Lung (tissue), 12 donors: Measurements from ENCODE around the gene GPS2. TPM values are rescaled to one million over a fixed set of nuclear protein-coding genes. Genes with fewer than 3 reads are reported as not detected.

Source experiments
- ATAC-seq: fragments of 200-7000 bp; cut with Tn5 transposase; one replicate; pipeline ENCODE4 v1.9.1; 2020; ENCODE audit warnings: moderate number of reproducible peaks; ENCODE audit not compliant: insufficient read depth, low FRiP score
- DNase-seq, 3 donors: peaks; one replicate each; pipeline ENCODE4 v3.0.0-alpha.2; 2013 to 2017
- H3K27ac ChIP-seq, 2 donors: one replicate each; pipeline ENCODE4 v1.5.1; 2013; ENCODE audit warnings: mild to moderate bottlenecking in 2 of 2, moderate library complexity in 2 of 2, control low read depth in 1 of 2, inconsistent platforms in 1 of 2, low read depth in 1 of 2, low read length in 1 of 2
- H3K27me3 ChIP-seq, 3 donors: one replicate each; pipeline ENCODE4 v1.5.1; 2013; ENCODE audit warnings: low read length in 2 of 3; ENCODE audit not compliant: control insufficient read depth in 3 of 3, insufficient read depth in 3 of 3
- H3K36me3 ChIP-seq, 4 donors: one replicate each; pipeline ENCODE4 v1.5.1; 2013; ENCODE audit warnings: low read length in 4 of 4, mild to moderate bottlenecking in 1 of 4, moderate library complexity in 1 of 4; ENCODE audit not compliant: control insufficient read depth in 4 of 4, insufficient read depth in 4 of 4
- H3K4me1 ChIP-seq, 5 donors: one replicate each; pipeline ENCODE4 v1.5.1; 2013; ENCODE audit warnings: low read length in 5 of 5, mild to moderate bottlenecking in 2 of 5, moderate library complexity in 1 of 5; ENCODE audit not compliant: control insufficient read depth in 5 of 5, insufficient read depth in 5 of 5
- H3K4me3 ChIP-seq: one replicate; pipeline ENCODE4 v1.5.1; 2013; ENCODE audit warnings: mild to moderate bottlenecking, control low read depth, moderate library complexity
- H3K9ac ChIP-seq, 2 donors: one replicate each; pipeline ENCODE4 v1.5.1; 2013; ENCODE audit warnings: low read length in 2 of 2, control low read depth in 1 of 2; ENCODE audit not compliant: insufficient read depth in 1 of 2
- H3K9me3 ChIP-seq, 4 donors: one replicate each; pipeline ENCODE4 v1.5.1; 2013; ENCODE audit warnings: low read length in 3 of 4, mild to moderate bottlenecking in 1 of 4, moderate library complexity in 1 of 4; ENCODE audit not compliant: control insufficient read depth in 4 of 4, insufficient read depth in 3 of 4
- CTCF ChIP-seq: IDR thresholded peaks from 2 replicates; pipeline ENCODE4 v1.5.1; 2012; ENCODE audit warnings: mild to moderate bottlenecking; ENCODE audit errors: control extremely low read depth, extremely low read depth
- WGBS, 2 donors: extraction: QIAGEN DNeasy Blood & Tissue Kit; methylation state at CpG; one replicate each; pipeline ENCODE4 v1.1.7; 2013; 5-methylcytosine and 5-hydroxymethylcytosine counted together
- polyA plus RNA-seq, 2 donors: library from polyadenylated mRNA; stranded (reverse); fragments of 200-250 nt; gene quantifications; one replicate each; pipeline ENCODE4 v1.2.1, GENCODE V29; 2013
- total RNA-seq, 2 donors: library from RNA; depleted of rRNA in 1 of 2; stranded (reverse); fragments of >200 nt in 1 of 2; gene quantifications; one replicate each; pipeline ENCODE4 v1.2.1, GENCODE V29; 2014 to 2021
- donor health status: control.
- donor health status: control.
- donor health status: Bipolar disorder and iron deficiency.
- donor health status: healthy.
- donor health status: DM: yes; HTN: yes; CAD: no.

The GPS2 gene
- total and polyA plus RNA-seq, 4 donors = 23.8 to 71.6 (median 62.8) TPM

- ATAC-seq (no peak), DNase-seq (no peak)
- Histone ChIP-seq H3K36me3 (no peaks in the 10 kb centered on the region), H3K27ac (no peak overlapping the region), H3K9me3 (no peaks in the 10 kb centered on the region), H3K4me1 (peaks cover 2 to 14% (median 11%) of the 10 kb centered on the region in 5 donors), H3K4me3 (no peak overlapping the region), H3K27me3 (peaks cover 0 to 37% (median 24%) of the 10 kb centered on the region in 3 donors), H3K9ac (no peak overlapping the region)
- WGBS, 2 donors = 85% methylated on average over 11 of the region's 11 CpGs
- TF ChIP-seq CTCF = no peak
These were observed 22.0 kb downstream of the GPS2 start for GRCh38 chr17:7293159-7293558.

- WGBS, 2 donors = 39 to 43% methylated on average over 6 of the region's 6 CpGs
- no peak for TF ChIP-seq CTCF
- H3K27ac ChIP-seq = no peak overlapping the region
These were observed 22.4 kb downstream of the GPS2 start for GRCh38 chr17:7292729-7293128.

GRCh38 chr17:7292194-7292593, 23.0 kb downstream of the GPS2 start:
- Histone ChIP-seq H3K4me1 (peaks cover 2 to 14% (median 11%) of the 10 kb centered on the region in 5 donors), H3K36me3 (no peaks in the 10 kb centered on the region), H3K9me3 (no peaks in the 10 kb centered on the region), H3K4me3 (no peak overlapping the region), H3K27me3 (peaks cover 0 to 37% (median 24%) of the 10 kb centered on the region in 3 donors), H3K27ac (no peak overlapping the region), H3K9ac (no peak overlapping the region)
- TF ChIP-seq CTCF = no peak
- no peak for DNase-seq
- ATAC-seq = no peak
- WGBS, 2 donors = 73 to 78% methylated on average over 2 of the region's 2 CpGs

More at GRCh38 chr17:7292729-7293128, 22.4 kb downstream of the GPS2 start:
- peaks cover 2 to 14% (median 11%) of the 10 kb centered on the region in 5 donors for H3K4me1 ChIP-seq
- H3K36me3 ChIP-seq = no peaks in the 10 kb centered on the region
- H3K9me3 ChIP-seq = no peaks in the 10 kb centered on the region
- no peak overlapping the region for H3K9ac ChIP-seq
- H3K27me3 ChIP-seq = peaks cover 0 to 37% (median 24%) of the 10 kb centered on the region in 3 donors
- ATAC-seq = no peak
- DNase-seq = peak in 1 of 3 donors; percentile 50
- no peak overlapping the region for H3K4me3 ChIP-seq

GRCh38 chr17:7290685-7291084, 24.5 kb downstream of the GPS2 start:
- H3K36me3 ChIP-seq = no peaks in the 10 kb centered on the region
- no peak overlapping the region for H3K4me3 ChIP-seq
- H3K27ac ChIP-seq = no peak overlapping the region
- no peak overlapping the region for H3K9ac ChIP-seq
- H3K4me1 ChIP-seq = peaks cover 2 to 14% (median 10%) of the 10 kb centered on the region in 5 donors
- no peaks in the 10 kb centered on the region for H3K9me3 ChIP-seq
- TF ChIP-seq CTCF = no peak
- H3K27me3 ChIP-seq = peaks cover 0 to 30% (median 21%) of the 10 kb centered on the region in 3 donors
- DNase-seq (no peak), ATAC-seq (no peak)
- 86 to 90% methylated on average over 11 of the region's 11 CpGs for WGBS, 2 donors
